ENCODE data around the gene ADGRF1. TPM values are rescaled to one million over a fixed set of nuclear protein-coding genes. Genes with fewer than 3 reads are reported as not detected.

The ADGRF1 gene
- total and polyA plus RNA-seq, 12 donors, result not detected

DNA sequence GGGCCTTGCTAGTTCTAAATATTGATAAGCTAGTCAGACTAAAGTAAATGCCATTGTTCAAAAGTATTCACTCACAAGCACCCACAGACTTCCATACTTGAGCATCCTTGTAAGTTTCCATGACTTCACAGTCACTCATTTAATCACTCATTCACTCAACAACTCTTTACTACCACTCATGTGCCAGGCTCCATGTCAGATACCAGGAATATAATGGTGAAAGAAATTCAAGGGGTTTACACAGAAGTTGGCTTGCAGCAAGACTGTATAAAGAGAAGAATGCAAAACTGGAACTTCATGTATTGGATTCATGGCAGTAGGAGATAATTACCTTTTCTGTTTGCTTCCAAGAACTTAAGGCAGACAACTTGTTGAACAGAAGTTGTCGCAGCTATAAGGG is 36.6 kb downstream of the ADGRF1 start:
- WGBS, 2 donors, result 72 to 87% methylated on average over 1 of the region's 1 CpG
- H3K27ac ChIP-seq, result no peak overlapping the region
- TF ChIP-seq, protein P1, sequence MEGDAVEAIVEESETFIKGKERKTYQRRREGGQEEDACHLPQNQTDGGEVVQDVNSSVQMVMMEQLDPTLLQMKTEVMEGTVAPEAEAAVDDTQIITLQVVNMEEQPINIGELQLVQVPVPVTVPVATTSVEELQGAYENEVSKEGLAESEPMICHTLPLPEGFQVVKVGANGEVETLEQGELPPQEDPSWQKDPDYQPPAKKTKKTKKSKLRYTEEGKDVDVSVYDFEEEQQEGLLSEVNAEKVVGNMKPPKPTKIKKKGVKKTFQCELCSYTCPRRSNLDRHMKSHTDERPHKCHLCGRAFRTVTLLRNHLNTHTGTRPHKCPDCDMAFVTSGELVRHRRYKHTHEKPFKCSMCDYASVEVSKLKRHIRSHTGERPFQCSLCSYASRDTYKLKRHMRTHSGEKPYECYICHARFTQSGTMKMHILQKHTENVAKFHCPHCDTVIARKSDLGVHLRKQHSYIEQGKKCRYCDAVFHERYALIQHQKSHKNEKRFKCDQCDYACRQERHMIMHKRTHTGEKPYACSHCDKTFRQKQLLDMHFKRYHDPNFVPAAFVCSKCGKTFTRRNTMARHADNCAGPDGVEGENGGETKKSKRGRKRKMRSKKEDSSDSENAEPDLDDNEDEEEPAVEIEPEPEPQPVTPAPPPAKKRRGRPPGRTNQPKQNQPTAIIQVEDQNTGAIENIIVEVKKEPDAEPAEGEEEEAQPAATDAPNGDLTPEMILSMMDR (IDR thresholded peaks at IDR 0.05), result no peak
- no peaks in the 10 kb centered on the region for H3K36me3 ChIP-seq
- intact Hi-C loops (cut with DNase I), result loop anchor here in 1 of 10 donors (5.0 kb wide), 1 partner anchor 42 kb away; no protein-coding TSS in a partner anchor
- no peak overlapping the region for H3K4me3 ChIP-seq
- H3K27me3 ChIP-seq, result peaks cover 0 to 4% (median 0%) of the 10 kb centered on the region in 7 donors
- DNase-seq, result no peak
- H3K9me3 ChIP-seq, result no peaks in the 10 kb centered on the region
- ATAC-seq, result no peak
- H3K4me1 ChIP-seq, result no peaks in the 10 kb centered on the region

DNA sequence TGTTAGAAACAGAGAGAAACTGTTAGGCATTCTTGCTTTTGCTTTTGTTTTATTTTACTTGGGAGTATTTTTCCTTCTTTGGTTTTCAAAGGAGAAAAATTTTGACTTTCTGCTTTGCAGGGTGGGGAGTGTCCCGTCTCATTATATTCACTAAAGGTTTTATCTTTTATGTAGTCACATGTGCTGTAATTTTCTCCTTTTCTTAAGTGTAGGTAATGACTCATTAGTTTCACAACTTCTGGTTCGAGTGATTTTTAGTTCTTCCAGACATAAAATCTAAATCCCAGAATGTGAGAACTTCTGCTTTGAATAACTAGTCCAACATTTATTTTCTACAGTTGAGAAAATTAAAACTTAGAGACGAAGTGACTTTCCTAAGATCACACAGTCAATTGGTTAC is 37.7 kb downstream of the ADGRF1 start:
- H3K9me3 ChIP-seq, result no peaks in the 10 kb centered on the region
- ATAC-seq (no peak), DNase-seq (no peak)
- intact Hi-C loops (cut with DNase I), result no loop called here
- H3K36me3 ChIP-seq, result no peaks in the 10 kb centered on the region
- no peak overlapping the region for H3K4me3 ChIP-seq
- no peaks in the 10 kb centered on the region for H3K4me1 ChIP-seq
- TF ChIP-seq, protein P1 (IDR thresholded peaks at IDR 0.05), result no peak
- WGBS, 2 donors, result 82 to 88% methylated on average over 3 of the region's 3 CpGs
- H3K27me3 ChIP-seq, result peaks cover 0 to 4% (median 0%) of the 10 kb centered on the region in 7 donors
- H3K27ac ChIP-seq, result no peak overlapping the region

GRCh38 chr6:47000842-47001241 is 41.3 kb downstream of the ADGRF1 start:
- H3K4me1 ChIP-seq, result no peaks in the 10 kb centered on the region
- intact Hi-C loops (cut with DNase I), result no loop called here
- no peaks in the 10 kb centered on the region for H3K9me3 ChIP-seq
- no peaks in the 10 kb centered on the region for H3K36me3 ChIP-seq
- ATAC-seq (no peak), DNase-seq (no peak)
- no peak overlapping the region for H3K27ac ChIP-seq
- no peak overlapping the region for H3K4me3 ChIP-seq
- 91 to 93% methylated on average over 4 of the region's 4 CpGs for WGBS, 2 donors
- TF ChIP-seq, protein P1 (IDR thresholded peaks at IDR 0.05), result no peak
- H3K27me3 ChIP-seq, result peaks cover 0 to 7% (median 0%) of the 10 kb centered on the region in 7 donors

DNA sequence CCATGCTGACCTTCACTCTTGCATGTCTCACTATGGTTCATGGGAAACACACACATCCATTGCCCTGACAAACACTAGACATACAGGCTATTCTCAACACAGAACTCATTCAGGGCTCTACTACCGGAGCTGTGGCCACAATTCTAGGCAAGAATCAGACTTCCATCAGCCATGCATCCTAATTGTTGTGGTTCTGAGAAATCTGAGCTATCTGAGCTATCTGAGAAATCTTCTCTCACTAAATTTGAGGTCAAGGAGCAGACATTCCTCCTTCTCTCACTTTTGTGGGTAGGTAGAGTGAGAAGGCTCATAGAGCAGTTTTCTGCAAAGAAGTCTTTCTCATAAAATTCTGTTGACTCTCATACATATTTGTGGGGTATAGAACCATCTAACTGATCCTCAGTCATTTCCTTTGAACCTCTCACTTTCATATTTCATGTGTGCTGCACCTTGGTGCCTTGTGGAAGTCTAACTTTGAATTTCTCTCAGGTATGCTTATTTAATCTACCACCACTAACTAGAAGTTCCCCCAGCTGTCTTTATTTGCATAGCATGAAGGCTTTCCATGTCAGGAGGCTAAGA is 43.6 kb downstream of the ADGRF1 start:
- WGBS, 2 donors, result 90 to 95% methylated on average over 1 of the region's 1 CpG
- Histone ChIP-seq H3K9me3 (no peaks in the 10 kb centered on the region), H3K27ac (no peak overlapping the region), H3K36me3 (no peaks in the 10 kb centered on the region), H3K4me3 (no peak overlapping the region), H3K27me3 (peaks cover 0 to 7% (median 0%) of the 10 kb centered on the region in 7 donors), H3K4me1 (no peaks in the 10 kb centered on the region)
- TF ChIP-seq, protein P1 (IDR thresholded peaks at IDR 0.05), result no peak
- intact Hi-C loops (cut with DNase I), result loop anchor here in 2 of 10 donors (10.0 kb wide), 2 partner anchors 46 to 316 kb away; partner anchors contain the start of gene ADGRF1 (in 1 of the 2)
- no peak for DNase-seq
- no peak for ATAC-seq

All from heart right ventricle (tissue), 16 donors.